Right kidney (tissue), 9 donors: ENCODE results near the gene IFT22.
A peak's percentile ranks its signal among the peaks of the same experiment; 100 is the strongest.
"Not testable (repeated sequence)": the region's sequence is repeated elsewhere in the genome, so short reads cannot be mapped to it uniquely, and the experiment has no call there.

ENCODE experiments used
- DNase-seq: peaks from one replicate; pipeline ENCODE4 v3.0.0-alpha.2; 2016
- long read RNA-seq, 8 donors: transcript quantifications; one replicate each; lab custom pipeline, GENCODE V29; 2026

IFT22 gene
- long read RNA-seq, donor 1, transcript IFT22-201 (5 exons, 1,130 nt): major isoform, 26 of 57 reads
- long read RNA-seq, donor 1, transcript IFT22-211 (3 exons, 2,272 nt): minor isoform, 5 of 57 reads
- long read RNA-seq, donor 1, transcript IFT22-209 (4 exons, 917 nt): minor isoform, 11 of 57 reads
- long read RNA-seq, donor 1, partial matches to known transcripts: 5 of 57 reads
- long read RNA-seq, donor 1, other reads (novel, unspliced or antisense): 5 of 57 reads
- long read RNA-seq, donor 2, transcript IFT22-201 (5 exons, 1,130 nt): major isoform, 19 of 26 reads
- long read RNA-seq, donor 2, partial matches to known transcripts: 0 of 26 reads
- long read RNA-seq, donor 2, other reads (novel, unspliced or antisense): 0 of 26 reads
- long read RNA-seq, donor 3, transcript IFT22-201 (5 exons, 1,130 nt): major isoform, 11 of 19 reads
- long read RNA-seq, donor 3, transcript IFT22-209 (4 exons, 917 nt): minor isoform, 5 of 19 reads
- long read RNA-seq, donor 3, partial matches to known transcripts: 0 of 19 reads
- long read RNA-seq, donor 3, other reads (novel, unspliced or antisense): 0 of 19 reads
- long read RNA-seq, donor 4, transcript IFT22-201 (5 exons, 1,130 nt): major isoform, 20 of 29 reads
- long read RNA-seq, donor 4, partial matches to known transcripts: 0 of 29 reads
- long read RNA-seq, donor 4, other reads (novel, unspliced or antisense): 0 of 29 reads
- long read RNA-seq, donor 5, transcript IFT22-201 (5 exons, 1,130 nt): major isoform, 44 of 60 reads
- long read RNA-seq, donor 5, partial matches to known transcripts: 5 of 60 reads
- long read RNA-seq, donor 5, other reads (novel, unspliced or antisense): 5 of 60 reads
- long read RNA-seq, donor 6, transcript IFT22-201 (5 exons, 1,130 nt): major isoform, 19 of 23 reads
- long read RNA-seq, donor 6, partial matches to known transcripts: 0 of 23 reads
- long read RNA-seq, donor 6, other reads (novel, unspliced or antisense): 0 of 23 reads
- long read RNA-seq, donor 7, transcript IFT22-211 (3 exons, 2,272 nt): minor isoform, 5 of 45 reads
- long read RNA-seq, donor 7, transcript IFT22-201 (5 exons, 1,130 nt): major isoform, 33 of 45 reads
- long read RNA-seq, donor 7, partial matches to known transcripts: 0 of 45 reads
- long read RNA-seq, donor 7, other reads (novel, unspliced or antisense): 0 of 45 reads
- long read RNA-seq, donor 8, transcript IFT22-201 (5 exons, 1,130 nt): major isoform, 31 of 45 reads
- long read RNA-seq, donor 8, partial matches to known transcripts: 7 of 45 reads
- long read RNA-seq, donor 8, other reads (novel, unspliced or antisense): 0 of 45 reads

DNA sequence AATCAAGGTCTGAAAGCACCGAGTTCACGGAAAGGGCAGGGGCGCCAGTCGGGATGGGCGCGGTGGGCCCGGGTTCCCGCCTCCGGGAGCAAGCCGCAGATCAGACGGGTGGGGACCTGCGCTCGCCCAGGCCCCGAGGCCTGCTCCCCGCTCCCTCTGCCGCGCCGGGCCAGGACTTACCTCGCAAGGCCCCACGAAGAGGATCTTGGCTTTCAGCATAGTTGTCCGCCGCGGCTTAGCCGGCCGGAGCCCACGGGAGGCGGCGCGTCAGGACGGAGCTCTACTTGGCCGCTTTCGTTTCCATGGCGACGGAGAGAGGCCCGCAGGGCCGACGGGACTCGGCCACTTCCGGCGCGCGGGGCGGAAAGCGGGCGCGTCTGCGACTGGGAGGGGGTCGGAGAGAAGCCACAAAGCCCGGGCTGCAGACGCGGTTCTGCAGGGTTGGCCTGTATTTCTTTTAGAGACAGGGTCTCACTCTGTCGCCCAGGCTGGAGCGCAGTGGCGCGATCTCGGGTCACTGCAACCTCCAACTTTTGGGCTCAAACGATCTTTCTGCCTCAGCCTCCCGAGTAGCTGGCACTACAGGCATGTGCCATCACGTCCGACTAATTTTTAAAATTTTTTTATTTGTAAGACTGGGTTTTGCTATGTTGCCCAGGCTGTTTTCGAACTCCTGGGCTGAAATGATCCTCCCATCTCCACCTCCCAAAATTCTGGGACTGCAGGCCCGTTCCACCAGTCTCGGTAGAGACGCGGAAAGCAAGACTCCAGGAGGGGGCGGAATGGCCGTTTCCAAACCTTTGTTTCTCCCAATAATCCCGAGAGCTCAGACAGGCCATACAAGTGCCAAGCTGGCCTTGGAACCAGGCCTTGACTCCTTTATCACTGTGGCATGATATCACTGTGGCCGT lies at the start of gene IFT22:
Gene IFT22 (minus strand): TSS at position 322 of the 911 bp plus-strand sequence. CDS start 103 bp downstream, at position 219.
- DNase-seq: peak; percentile 94

DNA sequence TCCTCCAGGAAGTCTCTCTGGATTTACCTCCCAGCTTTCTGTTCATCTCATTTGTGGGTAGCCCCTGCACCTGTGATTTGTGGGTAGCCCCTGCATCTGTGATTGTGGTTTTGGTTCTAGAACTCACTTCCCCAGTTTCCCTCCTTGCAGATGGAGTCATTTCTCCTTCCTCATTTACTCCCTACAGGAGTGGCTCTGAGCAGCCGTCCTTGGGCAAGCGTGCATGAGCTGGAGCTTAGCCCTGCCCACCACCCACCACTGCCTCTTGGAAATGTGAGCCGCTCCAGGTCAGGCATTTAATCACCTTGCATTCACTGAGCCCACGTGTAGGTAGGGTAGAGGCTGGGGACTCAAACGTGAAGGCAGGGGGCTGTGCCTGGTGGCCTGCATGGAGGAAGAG lies 49.2 kb upstream of the IFT22 start:
- no peak for DNase-seq

DNA sequence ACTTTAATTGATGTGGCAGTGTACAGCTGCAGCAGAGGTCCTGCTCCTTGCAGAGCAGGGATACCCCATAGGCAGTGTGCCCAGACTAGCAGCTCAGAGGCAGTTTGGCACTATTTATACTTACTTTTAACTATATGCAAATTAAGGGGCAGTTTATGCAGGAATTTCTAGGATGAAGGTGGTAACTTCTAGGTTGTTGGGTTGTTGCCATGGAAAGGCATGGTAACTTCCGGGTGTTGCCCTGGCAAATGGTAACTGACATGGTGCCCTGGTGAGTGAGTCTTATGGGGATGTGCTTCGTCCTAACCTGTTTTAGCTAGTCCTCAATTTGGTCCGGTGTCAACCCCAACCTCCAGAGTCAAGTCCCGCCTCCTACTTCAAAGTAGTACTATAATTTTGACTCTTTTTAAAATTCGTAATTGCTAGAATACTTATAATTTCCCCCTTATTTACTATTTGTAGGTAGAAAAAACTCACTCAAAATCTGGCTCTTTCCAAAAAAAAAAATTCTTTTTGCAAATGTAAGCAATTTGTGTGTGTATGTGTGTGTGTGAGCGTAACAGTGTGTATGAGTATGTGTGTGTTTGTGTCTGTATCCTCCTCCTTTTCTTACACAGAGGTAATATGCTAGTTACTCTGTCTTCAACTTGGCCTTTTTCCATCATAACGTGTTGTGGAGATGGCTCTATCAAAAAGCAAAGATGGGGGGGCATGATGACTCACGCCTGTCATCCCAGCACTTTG lies 47.0 kb upstream of the IFT22 start:
- DNase-seq: no peak

GRCh38 chr7:101367676-101368075 lies 46.1 kb upstream of the IFT22 start:
- no peak for DNase-seq

DNA sequence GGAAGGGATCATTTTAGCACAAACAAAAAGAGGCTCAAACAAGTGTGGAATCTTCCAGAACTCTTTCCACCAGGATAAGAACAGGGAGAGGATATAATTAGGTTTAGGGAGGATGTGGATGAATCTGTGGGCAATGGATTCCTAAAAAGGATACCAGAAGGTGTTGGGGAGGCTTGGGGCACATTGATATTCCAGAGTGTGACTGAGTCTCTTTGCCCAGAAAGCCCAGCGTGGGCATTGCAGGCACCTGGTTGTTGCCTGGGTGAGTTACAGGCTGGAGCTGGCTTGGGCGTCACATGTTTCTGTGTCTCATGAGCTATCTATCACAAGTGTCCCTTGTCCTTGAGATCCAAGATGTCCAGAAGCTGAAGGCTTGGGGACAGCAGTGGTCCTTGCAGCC lies 44.3 kb upstream of the IFT22 start:
- DNase-seq: no peak

DNA sequence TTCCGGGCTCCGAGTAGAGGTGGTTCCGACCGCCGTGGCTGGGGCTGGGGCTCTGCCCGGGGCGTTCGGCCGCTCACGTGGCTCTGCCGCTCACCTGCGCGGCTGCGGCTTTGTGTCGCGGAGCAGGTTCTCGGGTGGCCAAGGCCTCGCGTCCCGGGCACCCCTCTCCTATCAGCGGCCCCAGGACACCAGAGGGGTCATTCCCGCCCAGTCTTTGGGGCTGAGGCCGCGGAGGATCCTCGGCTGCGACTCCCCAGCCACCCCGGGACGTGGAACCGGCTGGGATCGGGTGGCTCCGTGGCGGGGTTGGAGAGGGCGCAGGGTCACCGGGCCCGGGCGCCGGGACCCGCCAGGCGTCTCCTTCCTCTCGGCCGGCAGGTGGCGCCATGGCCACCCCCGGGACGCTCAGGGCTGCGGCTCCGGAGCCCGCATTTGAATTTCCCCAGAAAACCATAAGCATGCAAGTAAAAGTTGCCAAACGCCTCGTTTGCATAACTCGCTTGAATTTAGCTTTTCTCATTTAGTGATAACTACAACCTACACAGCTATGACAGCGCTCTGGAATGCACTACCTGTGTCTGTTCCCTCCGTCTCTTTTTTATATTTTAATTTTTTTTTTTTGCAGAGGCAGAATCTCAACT lies 42.2 kb upstream of the IFT22 start:
- DNase-seq: peak; percentile 96

DNA sequence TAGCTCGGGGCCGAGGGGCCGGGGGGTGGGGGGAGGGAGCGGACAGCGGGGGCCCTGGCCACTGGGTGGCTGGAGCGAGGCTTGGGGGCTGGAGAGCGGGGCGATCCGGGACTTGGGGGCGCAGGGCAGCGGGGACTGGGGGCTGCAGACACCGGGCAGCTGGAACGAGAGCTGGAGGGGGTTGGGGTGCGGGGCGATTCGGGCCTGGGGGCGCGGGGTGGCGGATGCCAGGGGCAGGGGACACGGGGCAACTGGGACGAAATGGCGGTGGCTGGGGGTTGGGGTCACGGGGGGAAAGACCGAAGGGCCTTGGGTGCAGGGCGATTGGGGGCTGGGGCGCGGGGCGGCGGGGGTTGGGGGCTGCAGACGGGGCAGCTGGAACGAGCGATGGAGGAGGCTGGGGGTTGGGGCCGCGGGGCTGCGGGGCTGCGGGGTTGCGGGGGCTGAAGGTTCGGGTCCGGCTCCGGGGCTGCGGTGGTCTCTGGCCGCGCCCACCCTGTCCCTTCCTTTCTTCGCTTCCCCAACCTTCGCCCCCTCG lies 41.7 kb upstream of the IFT22 start:
- DNase-seq: no peak

GRCh38 chr7:101362334-101363195 lies 41.0 kb upstream of the IFT22 start, which contains the start of gene COL26A1:
Gene COL26A1, plus strand, starts transcription at chr7:101362875. Its CDS starts 158 bp downstream, at chr7:101363033.
- DNase-seq: peak; percentile 81

DNA sequence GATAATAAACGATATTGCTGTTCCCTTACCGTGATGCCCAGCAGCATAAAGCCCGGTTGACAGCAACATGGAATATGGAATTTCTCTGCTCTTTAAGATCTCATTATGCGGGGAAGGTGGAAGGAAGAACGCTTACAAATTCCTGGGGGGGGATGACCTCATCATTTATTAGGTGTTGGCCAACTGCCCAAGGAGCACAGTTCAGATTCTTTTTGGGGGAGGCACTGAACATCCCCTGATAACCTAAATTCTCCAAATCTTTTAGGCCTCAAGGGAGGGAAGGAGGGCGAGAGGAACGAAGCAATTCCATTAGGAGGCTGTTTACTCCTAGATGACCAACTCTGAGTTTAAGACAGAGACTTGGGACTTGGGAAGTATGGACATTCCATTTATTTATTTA lies 35.8 kb upstream of the IFT22 start:
- DNase-seq: no peak

DNA sequence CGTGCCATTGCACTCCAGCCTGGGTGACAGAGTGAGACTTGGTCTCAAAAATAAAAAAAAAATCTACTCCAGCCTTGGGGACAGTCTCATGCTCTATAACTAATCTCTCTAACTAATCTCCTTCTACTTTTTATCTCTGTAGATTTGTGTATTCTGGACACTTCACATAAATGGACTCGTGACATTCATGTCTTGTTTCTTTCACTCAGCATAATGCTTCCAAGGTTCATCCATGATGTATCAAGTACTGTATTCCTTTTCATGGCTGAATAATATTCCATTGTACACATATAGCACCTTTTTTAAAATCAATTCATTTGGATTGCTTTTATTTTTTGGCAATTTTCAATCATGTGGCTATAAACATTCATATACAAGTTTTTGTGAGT lies 31.3 kb upstream of the IFT22 start:
- no peak for DNase-seq

GRCh38 chr7:101349300-101349699 lies 27.7 kb upstream of the IFT22 start:
- DNase-seq: not testable (repeated sequence)

DNA sequence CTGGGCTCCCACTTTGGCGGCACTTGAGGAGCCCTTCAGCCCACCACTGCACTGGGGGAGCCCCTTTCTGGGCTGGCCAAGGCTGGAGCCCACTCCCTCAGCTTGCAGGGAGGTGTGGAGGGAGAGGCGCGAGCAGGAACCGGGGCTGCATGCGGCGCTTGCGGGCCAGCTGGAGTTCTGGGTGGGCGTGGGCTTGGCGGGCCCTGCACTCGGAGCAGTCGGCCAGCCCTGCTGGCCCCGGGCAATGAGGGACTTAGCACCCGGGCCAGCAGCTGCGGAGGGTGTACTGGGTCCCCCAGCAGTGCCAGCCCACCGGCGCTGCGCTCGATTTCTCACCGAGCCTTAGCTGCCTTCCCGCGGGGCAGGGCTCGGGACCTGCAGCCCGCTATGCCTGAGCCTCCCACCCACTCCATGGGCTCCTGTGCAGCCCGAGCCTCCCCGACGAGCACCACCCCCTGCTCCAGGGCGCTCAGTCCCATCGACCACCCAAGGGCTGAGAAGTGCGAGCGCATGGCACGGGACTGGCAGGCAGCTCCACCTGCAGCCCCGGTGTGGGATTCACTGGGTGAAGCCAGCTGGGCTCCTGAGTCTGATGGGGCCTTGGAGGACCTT lies 26.9 kb upstream of the IFT22 start:
- DNase-seq: not testable (repeated sequence)

DNA sequence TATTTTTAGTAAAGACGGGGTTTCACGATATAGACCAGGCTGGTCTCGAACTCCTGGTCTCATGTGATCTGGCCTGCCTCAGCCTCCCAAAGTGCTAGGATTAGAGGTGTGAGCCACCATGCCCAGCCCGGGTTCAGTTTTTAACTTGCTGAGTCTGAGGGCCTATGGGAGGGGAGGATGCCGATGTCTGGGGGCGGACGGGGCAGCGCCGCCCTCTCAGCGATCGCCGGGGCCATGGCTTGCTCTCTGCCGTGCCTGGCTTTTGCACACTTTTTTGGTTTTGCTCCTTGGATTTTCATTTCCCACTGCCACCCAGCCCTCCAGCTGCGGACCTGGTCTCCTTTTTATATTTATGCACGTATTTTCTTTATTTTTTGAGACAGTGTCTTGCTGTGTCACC lies 25.9 kb upstream of the IFT22 start:
- no peak for DNase-seq

- DNase-seq: no peak
Observed at GRCh38 chr7:101342892-101343291, 21.3 kb upstream of the IFT22 start.

- DNase-seq: no peak
Observed at GRCh38 chr7:101340379-101340778, 18.8 kb upstream of the IFT22 start.

- no peak for DNase-seq
Observed at GRCh38 chr7:101333912-101334311, 12.3 kb upstream of the IFT22 start.

DNA sequence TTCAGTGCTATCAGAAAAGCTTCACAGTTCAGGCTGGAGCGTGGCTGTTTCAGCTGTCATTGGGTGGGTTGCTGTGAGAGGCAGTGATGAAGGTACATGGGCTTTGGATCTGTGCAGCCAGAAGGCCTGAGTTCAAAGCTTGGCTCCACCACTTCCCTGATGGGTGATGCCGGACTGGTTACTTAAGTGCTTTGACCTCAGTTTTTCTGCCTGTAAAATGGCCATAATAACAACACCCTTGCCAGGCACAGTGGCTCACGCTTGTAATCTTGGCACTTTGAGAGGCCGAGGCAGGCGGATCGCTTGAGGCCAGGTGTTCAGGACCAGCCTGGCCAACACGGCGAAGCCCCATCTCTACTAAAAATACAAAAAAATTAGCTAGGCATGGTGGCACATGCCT lies 10.4 kb upstream of the IFT22 start:
- DNase-seq: no peak

DNA sequence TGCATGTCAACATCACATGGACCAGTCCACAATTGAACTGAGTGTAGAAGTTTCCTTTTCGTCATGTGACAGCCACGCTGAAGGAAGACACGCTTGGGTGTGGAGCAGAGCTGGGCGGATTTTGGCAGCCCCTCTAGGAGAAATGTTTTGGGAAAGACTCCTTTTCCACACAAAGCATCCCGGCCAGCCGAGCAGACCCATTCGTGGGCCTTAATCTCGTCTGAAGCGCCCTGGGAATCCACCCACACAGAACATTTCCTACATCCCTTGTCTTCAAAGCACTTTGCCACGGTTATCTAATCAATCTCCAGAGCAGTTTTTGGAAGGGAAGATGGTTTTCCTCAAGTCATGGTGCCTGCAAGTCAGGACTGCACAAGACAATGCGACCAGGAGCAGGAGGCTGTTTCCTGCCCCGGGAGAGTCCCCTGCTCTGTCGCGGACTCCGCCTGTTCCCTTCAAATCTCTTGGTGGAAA lies 8.4 kb upstream of the IFT22 start:
- no peak for DNase-seq
